Astrocyte of the spinal cord (primary cell): Measurements from ENCODE around the gene IFT81.
A peak's percentile ranks its signal among the peaks of the same experiment; 100 is the strongest.

ENCODE experiments used
- DNase-seq: peaks from one replicate; pipeline ENCODE4 v3.0.0; 2011; ENCODE audit warnings: low read depth, low spot score
- H3K4me3 ChIP-seq: 2 replicates; pipeline ENCODE4 v1.5.1; 2011; ENCODE audit warnings: low read depth, mild to moderate bottlenecking, low read length, moderate library complexity
- in situ Hi-C: cut with HindIII; loops from 2 replicates; pipeline ENCODE4 v1.10.0; 2017; ENCODE audit warnings: low sequenced_read_pairs
- TF ChIP-seq, protein P1 (sequence below): IDR thresholded peaks from 2 replicates; pipeline ENCODE4 v1.5.1; 2012; ENCODE audit warnings: low read depth, mild to moderate bottlenecking, low read length, inconsistent platforms

IFT81 gene, protein sequence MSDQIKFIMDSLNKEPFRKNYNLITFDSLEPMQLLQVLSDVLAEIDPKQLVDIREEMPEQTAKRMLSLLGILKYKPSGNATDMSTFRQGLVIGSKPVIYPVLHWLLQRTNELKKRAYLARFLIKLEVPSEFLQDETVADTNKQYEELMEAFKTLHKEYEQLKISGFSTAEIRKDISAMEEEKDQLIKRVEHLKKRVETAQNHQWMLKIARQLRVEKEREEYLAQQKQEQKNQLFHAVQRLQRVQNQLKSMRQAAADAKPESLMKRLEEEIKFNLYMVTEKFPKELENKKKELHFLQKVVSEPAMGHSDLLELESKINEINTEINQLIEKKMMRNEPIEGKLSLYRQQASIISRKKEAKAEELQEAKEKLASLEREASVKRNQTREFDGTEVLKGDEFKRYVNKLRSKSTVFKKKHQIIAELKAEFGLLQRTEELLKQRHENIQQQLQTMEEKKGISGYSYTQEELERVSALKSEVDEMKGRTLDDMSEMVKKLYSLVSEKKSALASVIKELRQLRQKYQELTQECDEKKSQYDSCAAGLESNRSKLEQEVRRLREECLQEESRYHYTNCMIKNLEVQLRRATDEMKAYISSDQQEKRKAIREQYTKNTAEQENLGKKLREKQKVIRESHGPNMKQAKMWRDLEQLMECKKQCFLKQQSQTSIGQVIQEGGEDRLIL

DNA sequence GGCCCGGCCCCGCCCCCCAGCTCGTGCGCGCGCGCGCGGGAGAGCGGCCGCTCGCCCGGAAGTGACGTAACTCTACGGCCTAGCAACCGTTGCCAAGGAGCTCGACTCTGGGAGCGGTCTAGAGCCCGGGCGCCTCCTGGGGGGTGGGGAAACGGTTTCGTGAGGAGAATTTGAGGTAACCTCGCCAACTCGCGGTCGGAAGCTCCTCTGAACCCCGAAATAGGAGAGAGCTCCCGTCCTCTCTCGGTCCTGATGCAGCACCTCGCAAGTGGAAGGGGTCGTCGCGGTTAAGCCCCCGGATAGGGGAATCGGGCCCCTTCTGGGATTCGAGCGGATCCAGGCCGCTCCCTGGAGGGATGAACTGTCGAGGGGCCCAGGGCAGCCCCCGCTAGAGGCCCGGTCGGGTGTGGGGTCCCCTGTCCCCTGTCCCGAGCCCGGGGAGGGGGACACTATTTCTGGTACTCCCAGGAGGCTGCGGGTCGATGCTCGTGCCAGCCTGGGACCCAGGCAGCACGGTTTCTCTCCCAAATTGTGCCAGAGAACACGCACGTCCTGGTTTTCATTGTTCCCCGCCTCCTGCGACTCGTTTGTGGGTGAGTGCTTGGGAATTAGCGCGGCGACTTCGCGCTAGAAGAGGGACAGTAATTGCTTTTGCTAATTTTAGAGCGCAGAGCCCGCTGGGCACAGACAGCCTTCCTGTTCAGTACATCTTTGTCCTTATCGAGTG is at the start of gene IFT81:
IFT81 (plus strand) TSS at position 89 of the 727 bp plus-strand sequence. CDS start 3,024 bp downstream, outside the sequence.
- TF ChIP-seq, protein P1, sequence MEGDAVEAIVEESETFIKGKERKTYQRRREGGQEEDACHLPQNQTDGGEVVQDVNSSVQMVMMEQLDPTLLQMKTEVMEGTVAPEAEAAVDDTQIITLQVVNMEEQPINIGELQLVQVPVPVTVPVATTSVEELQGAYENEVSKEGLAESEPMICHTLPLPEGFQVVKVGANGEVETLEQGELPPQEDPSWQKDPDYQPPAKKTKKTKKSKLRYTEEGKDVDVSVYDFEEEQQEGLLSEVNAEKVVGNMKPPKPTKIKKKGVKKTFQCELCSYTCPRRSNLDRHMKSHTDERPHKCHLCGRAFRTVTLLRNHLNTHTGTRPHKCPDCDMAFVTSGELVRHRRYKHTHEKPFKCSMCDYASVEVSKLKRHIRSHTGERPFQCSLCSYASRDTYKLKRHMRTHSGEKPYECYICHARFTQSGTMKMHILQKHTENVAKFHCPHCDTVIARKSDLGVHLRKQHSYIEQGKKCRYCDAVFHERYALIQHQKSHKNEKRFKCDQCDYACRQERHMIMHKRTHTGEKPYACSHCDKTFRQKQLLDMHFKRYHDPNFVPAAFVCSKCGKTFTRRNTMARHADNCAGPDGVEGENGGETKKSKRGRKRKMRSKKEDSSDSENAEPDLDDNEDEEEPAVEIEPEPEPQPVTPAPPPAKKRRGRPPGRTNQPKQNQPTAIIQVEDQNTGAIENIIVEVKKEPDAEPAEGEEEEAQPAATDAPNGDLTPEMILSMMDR = peak; percentile 1
- peak within 1 kb of the TSS; percentile 99 for H3K4me3 ChIP-seq
- DNase-seq = peak; percentile 94
- in situ Hi-C loops = no loop called here

GRCh38 chr12:110075880-110076279 is 48.3 kb upstream of the IFT81 start:
- H3K4me3 ChIP-seq = no peak overlapping the region
- in situ Hi-C loops = no loop called here
- no peak for DNase-seq
- TF ChIP-seq, protein P1 = no peak

- no peak for DNase-seq
- TF ChIP-seq, protein P1 = no peak
- no peak overlapping the region for H3K4me3 ChIP-seq
- in situ Hi-C loops = no loop called here
Observed at GRCh38 chr12:110077800-110078199, 46.4 kb upstream of the IFT81 start.

DNA sequence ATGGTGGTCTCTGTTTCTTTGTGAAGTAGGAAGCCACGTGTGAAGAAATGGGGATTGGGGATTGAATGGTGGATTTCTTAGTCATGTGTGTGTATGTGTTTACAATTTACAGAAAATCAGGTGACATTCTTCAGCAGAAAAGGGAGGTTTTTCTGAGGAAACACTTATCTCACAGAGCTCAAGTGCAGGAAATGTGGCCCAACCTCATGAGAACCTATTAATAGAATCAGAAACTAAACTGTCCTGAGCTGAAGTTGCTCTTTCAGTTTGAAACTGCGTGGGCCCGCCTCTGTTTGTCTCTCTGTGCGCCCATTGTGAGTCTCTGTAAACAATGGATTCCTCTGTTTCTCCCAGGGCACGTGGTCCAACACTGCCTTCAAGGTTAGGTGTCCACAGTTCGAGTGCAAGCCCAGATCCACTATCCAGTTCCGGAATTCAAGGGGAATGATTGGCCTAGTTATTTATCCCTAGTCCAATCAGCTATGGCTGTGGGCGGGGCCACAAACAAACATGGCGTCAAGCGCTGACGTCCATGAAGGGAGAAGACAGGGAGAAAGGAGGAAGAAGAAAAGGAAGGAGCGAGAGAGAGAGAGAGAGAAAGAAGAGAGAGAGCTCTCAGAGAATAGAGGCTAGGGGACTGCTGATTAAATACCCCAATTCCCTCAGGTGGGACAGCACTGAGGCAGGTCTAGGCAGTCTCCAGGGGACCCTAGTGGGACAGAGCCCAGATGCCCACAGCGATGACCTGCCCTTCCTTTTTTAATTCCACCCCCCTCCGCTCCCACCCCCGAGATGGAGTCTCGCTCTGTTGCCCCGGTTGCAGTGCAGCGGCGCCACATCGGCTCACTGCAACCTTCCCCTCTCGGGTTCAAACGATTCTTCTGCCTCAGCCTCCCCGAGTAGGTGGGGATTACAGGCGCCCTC is 44.4 kb upstream of the IFT81 start:
- in situ Hi-C loops = no loop called here
- H3K4me3 ChIP-seq = no peak overlapping the region
- TF ChIP-seq, protein P1 = no peak
- DNase-seq = no peak

GRCh38 chr12:110080410-110080809 is 43.7 kb upstream of the IFT81 start:
- no peak overlapping the region for H3K4me3 ChIP-seq
- in situ Hi-C loops = no loop called here
- DNase-seq = no peak
- TF ChIP-seq, protein P1 = no peak
